Stimulated activated CD8-positive, alpha-beta memory T cell treated with anti-CD3 and anti-CD28 coated beads, Interleukin-7, amount 100 ng/mL, for 48 hours (primary cell): ENCODE measurements around the gene WDR93.

ENCODE experiments used
- DNase-seq, 2 donors: peaks; one replicate each; pipeline ENCODE4 v3.0.0-alpha.2; 2020; ENCODE audit warnings: low read depth in 1 of 2; ENCODE audit errors: extremely low read depth in 1 of 2

Gene WDR93

DNA sequence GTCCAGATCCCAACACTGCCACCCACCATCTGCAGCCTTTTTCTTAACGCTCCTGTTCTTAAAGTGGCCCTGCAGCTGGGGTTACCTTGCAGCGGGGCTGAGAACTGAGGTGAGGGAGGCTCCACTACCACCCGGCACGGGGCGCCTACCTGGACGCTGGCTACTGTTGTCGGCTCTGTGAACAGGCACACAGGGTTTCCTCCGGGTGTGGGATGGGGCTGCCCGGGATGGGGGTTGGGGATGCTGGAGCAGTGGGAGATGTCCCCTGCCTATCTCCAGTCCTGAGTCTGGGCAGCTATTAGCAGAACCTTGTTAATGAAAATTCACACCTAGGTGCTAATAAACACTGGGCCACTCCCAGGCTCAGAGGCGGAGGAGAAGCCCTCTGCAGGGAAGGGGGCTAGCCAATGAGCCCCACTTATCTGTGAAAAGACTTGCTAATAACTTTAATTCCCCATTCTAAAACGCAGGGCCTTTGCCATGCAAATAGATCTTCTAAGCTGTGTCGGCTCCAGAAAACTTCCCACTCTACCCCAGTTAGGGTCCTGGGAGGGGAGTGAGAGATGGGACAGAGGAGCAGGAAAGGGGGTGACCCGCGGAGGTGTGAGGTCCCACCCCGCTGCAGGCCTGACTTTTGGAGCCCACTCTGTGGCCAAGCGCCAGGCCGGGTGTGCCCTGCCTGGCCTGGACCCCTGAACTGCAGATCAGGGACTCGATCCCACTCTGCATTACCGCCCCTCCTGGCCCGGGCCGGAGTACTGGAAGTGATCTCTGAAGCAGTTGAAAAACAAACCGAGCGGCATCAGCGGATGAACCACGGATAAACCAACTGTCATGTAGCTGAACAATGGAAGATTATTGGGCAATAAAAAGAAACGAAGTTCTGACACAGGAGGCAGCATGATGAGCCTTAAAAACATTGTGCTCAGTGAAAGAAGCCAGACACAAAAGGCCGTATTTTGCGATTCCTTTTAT, 57.4 kb downstream of the WDR93 start:
- no peak for DNase-seq

DNA sequence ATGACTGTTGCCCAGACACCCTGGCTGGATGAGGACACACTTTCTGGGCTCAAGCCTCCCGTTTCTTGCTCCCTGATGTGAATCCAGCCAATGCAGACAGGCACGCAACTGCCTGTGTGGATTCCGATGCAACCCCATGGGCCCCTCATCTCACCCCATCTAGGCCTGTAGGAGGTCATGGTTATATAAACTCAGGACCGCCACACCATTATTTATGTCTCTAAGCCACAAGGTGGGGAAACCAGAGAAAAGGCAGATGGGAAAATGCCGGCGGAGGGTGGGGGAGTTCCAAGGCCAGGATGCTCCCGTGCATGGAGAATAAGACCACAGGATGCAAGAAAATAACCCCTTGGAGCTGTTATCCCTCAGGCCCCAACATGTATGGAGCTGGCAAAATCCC, 58.4 kb downstream of the WDR93 start:
- DNase-seq = no peak

DNA sequence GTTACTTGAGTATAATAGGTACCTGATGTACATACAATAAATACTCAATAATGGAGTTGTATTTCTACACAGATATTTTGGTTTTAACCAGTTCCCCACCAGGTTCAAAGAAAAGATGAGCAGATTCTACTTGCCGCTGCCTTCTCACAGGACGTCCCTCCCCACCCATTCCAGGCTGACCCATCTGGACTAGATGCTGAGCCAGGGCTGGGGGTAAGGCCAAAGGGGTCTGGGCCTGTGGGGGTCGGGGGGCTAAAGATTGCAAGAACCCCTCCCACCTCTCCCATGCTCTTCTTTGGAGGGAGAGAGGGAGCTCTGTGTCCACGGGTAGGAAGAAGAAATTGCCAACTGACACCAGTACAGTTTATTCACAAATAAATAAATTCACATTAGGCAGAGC, 58.9 kb downstream of the WDR93 start:
- DNase-seq = no peak

DNA sequence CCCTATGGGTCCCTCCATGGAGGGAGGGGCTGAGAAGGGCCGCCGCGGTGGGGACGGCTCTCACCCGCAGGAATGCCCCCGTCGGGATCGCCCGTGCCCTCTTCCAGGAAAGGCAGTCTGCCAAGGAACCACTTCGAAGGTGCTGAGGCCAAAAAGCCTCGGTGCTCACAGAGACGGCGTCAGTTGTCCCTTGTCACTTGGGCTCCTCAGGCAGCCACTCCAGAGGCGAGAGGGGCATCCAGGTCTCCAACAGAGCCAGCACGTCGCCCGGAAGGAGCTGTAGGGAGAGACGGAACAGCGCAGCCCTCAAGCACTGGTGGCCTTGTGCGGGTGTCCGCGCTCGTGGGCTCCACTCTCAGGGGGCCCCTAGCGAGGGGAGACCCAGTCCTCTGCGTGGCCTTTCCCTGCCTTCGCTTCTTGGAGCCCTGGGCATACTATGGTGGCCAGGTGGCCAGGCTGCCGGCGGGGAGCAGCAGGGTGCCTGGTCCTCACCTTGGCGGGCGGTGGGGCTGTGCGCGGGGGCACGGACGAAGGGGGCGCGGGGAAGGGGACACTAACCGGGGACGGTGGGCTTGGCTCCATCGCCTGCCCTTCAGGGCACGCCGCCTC, 59.4 kb downstream of the WDR93 start:
- DNase-seq = no peak

DNA sequence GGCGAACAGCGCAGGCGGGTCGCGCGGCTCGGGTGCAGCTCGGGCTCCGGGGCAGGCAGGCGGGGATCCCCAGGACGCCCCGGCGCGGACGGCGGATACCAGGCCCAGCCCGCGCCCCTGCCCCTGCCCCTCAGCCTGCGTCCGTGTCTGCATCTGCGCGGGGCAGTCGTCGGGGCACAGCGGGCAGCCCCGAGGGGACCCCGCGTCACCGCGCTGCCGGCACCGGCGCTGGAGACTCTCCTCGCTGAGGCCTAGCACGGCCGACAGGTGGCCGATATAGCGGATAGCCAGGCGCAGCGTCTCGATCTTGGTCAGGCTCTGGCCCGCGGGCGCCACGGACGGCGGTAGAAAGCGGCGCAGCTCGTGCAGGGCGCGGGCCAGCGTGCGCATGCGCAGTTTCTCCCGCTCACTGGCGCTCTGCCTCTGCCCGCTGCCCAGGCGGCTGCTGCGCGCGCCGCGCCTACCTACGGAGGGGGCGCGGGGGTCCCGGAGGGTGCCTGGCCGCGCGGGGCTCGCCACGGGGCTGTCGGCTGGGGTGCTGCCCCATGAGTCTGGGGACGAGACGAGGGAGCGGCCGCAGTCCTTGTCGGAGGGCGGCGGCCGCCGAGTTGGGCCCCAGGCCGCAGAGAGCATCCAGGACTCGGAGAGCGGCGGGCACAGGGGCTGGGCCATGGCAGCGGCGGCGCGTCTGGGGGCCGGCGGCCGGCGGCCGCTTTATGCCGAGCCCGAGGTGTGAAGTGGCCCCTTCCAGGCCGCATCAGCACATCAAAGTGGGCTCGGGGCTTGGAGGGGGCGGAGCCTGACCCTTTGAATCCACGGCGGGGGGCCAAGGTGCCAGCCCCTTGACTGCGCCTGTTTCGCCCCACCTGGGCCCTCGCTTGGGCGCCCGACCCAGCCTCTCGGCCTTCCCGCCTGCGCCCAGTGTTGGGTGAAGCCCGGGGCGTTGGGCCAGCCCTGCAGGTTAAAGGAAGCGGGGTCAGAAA, 60.2 kb downstream of the WDR93 start, which contains the start of gene MESP1:
Gene MESP1 (minus strand): TSS at position 690 of the 983 bp plus-strand sequence. CDS start 18 bp downstream, at position 672.
- DNase-seq = peak; percentile 76 to 83

DNA sequence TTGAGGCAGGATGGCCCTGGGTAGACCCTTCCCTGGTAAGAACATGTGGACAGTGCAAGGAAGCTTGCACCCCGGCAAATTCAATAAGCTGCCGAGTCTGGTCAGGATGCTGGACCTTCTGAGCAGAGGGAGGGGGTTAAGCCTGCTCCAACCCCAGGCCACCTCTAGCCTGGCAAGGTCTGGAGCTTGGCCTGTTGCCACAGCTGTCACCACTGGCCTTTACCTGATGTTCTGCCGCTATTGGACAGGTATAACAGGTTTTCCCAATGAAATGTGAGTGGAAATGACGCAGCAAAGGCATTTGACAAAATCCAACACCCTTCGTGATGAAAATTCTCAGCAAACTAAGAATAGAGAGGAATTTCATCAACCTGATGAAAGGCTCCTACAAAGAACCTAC, 61.1 kb downstream of the WDR93 start:
- DNase-seq = no peak

DNA sequence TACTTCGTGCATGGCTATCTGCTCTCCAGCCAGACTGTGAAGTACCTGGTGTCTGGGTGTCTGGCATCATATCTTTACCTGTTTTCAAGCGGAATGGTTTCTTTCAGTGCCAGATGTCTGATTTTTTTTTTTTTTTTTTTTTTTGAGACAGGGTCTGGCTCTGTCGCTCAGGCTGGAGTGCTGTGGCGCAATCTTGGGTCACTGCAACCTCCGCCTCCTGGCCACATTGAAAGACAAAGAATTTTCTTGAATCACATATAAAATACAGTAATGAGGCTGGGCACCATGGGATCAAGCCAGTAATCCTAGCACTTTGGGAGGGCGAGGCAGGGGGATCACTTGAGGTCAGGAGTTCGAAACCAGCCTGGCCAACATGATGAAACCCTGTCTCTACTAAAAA, 63.2 kb downstream of the WDR93 start:
- no peak for DNase-seq

DNA sequence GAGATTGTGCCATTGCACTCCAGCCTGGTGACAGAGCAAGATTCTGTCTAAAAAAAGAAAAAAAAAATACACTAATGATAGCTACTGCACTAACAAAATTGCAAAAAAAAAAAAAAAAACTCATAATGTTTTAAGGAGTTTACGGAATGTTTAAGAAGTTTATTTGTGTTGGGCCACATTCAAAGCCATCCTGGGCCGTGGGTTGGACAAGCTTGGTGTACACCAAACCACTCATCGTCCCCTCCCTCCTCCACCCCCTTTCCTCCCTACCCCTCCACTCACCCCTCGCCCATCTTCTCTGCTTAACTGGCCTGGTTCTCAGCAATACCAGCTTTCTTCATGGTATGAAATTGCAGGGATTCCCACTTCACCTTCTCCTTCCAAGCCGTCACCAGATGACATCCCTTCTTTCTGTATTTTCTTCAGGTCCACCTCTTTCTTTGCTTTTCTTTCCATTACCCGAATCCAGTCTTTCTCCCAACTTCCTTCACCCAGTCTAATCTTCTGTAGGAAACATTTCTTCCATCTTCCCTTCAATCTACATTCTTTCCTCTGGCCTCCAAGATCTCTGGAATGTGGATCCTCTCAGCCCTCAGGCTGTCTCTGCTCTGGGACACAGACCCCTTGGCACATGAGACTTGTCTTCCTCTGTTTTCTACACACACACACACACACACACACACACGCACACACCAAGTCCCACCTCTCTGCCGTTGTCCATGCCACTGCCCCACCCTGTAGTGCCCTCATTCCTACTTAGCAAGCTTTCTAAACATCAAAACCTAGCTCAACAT, 63.9 kb downstream of the WDR93 start:
- DNase-seq = no peak

DNA sequence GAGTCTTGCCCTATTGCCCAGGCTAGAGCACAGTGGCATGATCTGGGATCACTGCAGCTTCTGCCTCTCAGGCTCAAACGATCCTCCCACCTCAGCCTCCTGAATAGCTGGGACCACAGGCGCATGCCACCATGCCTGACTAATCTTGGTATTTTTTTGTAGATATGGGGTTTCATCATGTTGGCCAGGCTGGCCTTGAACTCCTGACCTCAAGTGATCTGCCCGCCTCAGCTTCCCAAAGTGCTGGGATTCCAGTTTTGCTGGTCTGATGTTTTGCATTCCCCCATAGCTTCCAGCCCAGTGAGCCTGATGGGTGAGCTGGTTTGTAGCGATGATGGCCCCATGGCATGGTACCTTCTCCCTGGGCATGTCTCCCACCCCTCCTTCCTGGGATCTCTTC, 65.1 kb downstream of the WDR93 start:
- DNase-seq = no peak

DNA sequence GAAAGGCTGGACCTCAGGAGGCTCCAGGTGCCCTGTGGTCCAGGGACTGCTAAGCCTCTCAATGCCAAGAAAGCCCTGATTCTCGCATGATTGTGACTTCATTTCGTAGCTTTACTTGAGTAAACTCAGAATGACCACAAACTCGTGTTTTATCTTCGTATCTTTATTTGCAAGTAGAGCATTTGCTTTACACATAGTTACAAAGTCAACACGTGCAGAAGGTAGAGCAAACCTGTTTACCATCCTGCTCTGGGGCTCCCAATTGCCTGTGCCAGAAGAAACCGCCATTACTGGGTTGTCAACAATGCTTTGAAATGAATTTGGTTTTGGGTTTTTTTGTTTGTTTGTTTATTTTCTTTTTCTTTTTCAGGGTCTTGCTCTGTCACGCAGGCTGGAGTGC, 66.3 kb downstream of the WDR93 start:
- DNase-seq = no peak

DNA sequence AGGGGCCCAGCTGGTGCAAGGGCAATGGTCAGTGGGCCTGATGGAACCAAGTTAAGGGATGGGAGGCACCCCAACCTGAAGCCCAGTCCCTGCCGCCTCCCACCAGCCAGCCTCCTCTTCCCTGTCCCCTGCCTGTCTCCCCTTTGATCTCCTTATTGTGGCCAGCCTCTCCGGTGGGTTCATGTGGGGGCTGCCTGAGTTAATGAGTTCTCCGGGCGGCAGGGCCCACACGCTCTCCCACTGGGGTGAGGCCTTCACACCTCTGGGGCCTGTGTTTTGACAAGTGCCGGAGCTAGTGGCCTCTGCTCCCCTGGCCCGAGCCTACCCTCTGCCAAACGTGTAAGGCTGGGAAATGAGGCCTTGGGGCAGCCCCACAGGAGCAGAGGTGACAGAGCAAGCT, 67.7 kb downstream of the WDR93 start:
- no peak for DNase-seq

DNA sequence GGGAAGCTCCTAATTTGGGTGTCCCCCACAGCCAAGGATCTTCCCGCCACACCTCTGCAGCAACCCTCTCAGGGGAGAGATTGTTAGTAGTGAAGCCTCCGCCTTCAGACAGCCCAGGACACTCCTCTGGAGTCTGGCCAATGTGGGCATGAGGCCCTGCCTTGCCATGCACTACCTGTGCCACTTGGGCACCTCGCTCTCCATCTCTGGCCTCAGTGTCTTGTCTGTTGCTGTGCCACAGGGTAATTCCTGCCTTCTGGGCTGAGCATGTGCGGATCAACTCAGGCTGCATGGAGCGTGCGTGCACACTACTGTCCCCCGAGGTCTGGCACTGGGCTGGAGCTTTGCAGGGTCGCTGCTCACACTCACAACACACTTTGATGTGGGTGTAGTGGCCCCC, 68.4 kb downstream of the WDR93 start:
- no peak for DNase-seq

DNA sequence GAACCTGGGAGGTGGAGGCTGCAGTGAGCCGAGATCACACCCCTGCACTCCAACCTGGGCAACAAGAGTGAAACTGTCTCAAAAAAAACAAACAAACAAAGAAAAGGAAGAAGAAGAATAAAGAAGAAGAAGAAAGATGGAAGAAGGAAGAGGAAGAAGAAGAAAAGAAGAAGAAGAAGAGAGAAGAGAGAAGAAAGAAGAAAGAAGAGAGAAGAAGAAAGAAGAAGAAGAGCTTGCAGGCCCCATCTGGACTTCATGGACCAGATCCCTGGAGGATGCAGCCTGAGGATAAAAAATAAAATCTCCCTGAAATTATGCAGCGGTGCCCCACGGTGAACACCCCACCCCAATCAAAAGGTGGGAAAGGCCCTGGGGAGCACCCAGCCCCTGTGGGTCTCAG, 69.2 kb downstream of the WDR93 start:
- DNase-seq = no peak

DNA sequence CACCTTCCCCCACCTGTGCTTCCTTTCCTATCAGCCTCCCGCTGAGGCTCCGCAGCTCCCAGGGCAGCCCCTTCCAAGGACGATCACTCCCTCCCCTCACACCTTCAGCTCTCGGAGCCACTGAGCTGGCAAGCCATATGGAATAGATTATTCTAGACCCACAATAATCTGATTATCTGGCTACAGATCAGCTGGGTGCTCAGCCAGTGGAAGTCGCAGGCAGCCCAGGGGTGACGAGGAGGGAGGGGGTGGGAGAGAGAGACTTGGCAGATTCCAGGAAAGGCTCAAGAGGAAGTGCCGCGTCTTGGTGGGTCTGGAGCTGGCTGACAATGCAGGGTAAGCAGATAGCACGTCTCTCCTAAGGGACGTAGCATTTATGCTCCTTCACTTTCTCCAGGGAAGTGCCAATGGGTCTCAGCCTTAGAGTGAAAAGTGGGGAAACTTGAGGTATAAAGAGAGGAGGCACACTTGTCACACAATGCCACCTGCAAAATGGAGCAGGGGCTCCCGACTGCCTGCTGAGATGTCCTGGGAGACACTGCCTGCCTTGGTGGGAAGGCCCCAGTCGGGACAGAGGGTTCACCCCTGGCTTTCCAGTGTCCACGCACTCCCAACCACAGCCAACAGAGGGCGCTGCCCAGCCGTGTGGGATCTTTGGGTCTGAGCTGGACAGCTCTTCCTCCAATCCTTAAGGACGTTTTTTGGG, 69.8 kb downstream of the WDR93 start:
- DNase-seq = peak; percentile 31 to 38

DNA sequence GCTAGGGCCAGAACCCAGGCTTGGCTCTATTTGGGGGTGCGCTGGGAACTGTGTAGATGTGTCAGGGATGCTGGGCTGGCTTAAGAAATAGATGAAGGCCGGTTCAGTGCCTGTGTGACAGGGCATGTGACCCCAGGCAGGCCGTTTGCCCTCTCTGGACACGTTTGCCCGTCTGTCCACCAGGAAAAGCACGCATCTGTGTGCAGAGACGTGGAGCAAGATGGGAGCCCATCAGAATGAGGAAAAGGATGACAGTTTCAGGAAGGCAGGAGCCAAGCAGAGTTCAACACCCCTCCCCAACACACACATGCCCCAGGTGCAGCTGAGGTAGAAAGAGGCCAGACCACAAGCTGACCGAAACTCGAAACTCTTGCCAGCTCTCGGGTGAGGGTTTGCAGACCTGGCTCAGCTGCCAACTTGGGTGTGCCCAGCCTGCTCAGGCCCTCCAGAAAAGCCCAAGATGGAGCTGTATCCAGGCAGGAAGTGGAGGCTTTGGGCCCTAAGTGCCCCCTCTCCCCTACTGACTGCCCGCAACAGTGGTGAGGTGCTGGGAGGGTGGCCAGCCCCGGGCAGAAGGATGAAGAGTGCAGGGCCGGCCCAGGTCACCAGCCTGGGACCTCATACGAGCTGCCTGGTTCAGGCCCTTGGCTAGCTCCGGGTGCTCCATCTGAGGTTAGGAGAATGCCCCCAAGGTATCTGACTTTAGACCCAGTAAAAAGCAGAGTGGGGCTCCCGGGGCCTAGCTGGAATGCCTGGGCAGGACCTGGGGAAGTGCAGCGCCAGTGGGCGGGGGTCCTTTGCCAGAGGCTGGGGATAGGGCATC, 70.6 kb downstream of the WDR93 start:
- no peak for DNase-seq

DNA sequence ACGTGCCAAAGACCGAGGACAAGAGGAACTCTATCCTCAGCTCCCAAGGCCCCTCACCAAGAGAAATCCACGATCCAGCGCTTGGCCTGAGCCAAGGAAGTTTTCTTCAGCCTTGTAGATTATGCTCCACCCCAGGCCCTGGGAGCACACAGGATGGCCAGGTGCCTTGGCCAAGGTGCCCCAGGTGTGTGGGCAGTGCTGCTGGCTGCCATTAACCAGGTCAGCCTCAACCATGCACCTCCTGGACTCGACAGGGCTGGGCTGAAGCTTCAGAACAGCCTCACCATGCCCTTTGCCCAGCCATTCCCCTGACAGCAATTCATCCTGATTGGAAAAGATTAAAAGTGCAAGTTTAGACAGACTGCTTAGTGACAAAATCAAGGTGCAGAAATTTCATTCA, 71.3 kb downstream of the WDR93 start:
- no peak for DNase-seq

DNA sequence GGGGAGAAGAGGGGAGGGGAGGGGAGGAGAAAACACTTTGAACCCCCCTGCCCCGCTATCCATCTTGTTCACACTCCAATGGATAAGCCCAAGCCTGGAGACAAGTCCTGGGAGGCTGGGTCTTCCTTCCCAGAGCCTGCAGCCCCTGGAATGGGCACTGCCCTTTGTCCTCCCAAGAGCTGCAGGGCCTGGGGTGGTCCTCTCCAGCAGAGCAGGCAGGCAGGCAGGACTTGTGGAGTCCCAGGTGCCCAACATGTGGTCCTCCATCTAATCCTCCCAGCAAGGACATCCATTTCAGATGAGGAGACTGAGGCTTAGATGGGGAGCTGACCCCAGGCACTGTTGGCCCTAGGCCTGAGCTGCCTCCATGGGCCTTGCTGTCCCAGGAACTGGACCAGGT, 75.1 kb downstream of the WDR93 start:
- no peak for DNase-seq

DNA sequence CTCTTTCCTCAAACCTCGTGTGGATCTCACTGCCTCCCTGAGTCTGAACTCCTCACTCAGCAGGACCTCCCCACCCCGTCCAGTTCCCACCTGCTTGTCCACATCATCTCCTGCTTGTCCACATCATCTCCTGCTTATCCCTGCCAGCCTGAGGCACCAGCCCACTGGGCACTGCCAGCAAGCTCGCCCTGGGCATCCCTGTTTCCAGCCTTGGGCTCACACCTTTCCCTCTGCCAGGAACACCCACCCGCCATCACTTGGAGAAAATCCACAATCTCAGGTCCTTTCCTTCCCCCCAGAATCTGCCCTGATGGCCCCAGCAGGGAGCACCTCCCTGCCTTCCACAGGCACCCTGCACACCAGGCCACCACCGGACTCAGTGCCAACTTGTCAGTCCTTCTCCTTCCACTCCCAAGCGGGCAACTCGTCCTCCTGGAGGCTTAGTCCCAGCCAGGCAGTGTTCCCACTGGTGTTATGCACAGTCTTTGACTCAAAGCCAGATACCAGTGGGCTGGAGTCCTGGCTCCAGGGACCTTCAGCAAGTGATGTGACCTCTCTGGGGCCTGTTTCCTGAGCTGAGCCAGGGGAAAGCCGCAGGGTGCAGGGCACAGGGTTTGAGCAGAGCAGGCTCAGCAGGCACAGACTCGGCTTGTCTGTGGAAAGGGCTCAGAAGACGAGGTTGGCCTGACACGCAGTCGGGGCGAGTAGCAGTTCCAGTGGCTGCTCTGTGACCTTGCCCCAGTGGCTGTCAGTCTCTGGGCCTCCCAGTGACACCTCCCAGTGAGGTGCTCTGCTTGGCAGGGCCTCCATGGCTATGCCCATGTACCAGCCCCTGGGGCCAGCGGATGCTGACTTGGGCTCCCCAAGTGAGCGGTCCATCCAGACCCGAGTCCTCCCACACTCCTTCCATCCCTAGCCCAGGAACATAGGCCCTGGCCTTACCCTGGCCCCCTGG, 76.0 kb downstream of the WDR93 start:
- DNase-seq = no peak
